ENCODE data around the gene RASSF8.

Gene RASSF8

DNA sequence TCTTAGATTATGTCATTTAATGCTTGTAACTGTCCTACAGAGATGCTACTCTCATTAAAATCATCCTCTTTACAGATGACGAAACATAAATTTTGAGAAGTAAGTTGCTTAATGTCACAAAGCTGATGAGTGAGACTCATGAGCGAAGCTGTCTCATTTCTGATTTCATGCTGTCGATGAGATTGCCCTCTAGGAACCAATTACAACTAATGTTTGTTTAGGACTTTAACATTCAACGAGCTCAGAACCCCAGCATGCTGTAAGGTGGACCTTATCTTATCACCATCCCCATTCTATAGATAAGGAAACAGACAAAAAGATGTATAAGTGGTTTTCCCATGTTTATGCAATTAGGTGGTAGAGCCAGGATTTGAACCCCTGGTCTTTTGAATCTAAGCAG, 143.3 kb downstream of the RASSF8 start:
- no peak overlapping the region for H3K4me3 ChIP-seq (ENCODE audit: low read depth, low read length)
- no peak overlapping the region for H2AFZ ChIP-seq (ENCODE audit: low read length, unreplicated experiment)
- H3K27ac ChIP-seq (ENCODE audit: low read depth, low read length): no peak overlapping the region
- no peaks in the 10 kb centered on the region for H3K36me3 ChIP-seq (ENCODE audit: insufficient read depth, low read length)
- H3K4me1 ChIP-seq (ENCODE audit: control insufficient read depth, insufficient read depth, low read length, unreplicated experiment): peaks cover 4% of the 10 kb centered on the region
- H3K79me2 ChIP-seq (ENCODE audit: control insufficient read depth, insufficient read depth, low read length, unreplicated experiment): no peaks in the 10 kb centered on the region
- H3K27me3 ChIP-seq (ENCODE audit: insufficient read depth, low read length): no peaks in the 10 kb centered on the region

GRCh38 chr12:26102953-26103352, 144.5 kb downstream of the RASSF8 start:
- H3K36me3 ChIP-seq (ENCODE audit: insufficient read depth, low read length): no peaks in the 10 kb centered on the region
- no peaks in the 10 kb centered on the region for H3K79me2 ChIP-seq (ENCODE audit: control insufficient read depth, insufficient read depth, low read length, unreplicated experiment)
- H3K4me3 ChIP-seq (ENCODE audit: low read depth, low read length): no peak overlapping the region
- no peak overlapping the region for H2AFZ ChIP-seq (ENCODE audit: low read length, unreplicated experiment)
- H3K4me1 ChIP-seq (ENCODE audit: control insufficient read depth, insufficient read depth, low read length, unreplicated experiment): no peaks in the 10 kb centered on the region
- no peak overlapping the region for H3K27ac ChIP-seq (ENCODE audit: low read depth, low read length)
- H3K27me3 ChIP-seq (ENCODE audit: insufficient read depth, low read length): no peaks in the 10 kb centered on the region

GRCh38 chr12:26106347-26106746, 147.9 kb downstream of the RASSF8 start:
- Histone ChIP-seq H3K27ac (ENCODE audit: low read depth, low read length) (no peak overlapping the region), H3K4me3 (ENCODE audit: low read depth, low read length) (no peak overlapping the region), H2AFZ (ENCODE audit: low read length, unreplicated experiment) (no peak overlapping the region), H3K4me1 (ENCODE audit: control insufficient read depth, insufficient read depth, low read length, unreplicated experiment) (no peaks in the 10 kb centered on the region), H3K36me3 (ENCODE audit: insufficient read depth, low read length) (no peaks in the 10 kb centered on the region), H3K27me3 (ENCODE audit: insufficient read depth, low read length) (no peaks in the 10 kb centered on the region), H3K79me2 (ENCODE audit: control insufficient read depth, insufficient read depth, low read length, unreplicated experiment) (no peaks in the 10 kb centered on the region)

DNA sequence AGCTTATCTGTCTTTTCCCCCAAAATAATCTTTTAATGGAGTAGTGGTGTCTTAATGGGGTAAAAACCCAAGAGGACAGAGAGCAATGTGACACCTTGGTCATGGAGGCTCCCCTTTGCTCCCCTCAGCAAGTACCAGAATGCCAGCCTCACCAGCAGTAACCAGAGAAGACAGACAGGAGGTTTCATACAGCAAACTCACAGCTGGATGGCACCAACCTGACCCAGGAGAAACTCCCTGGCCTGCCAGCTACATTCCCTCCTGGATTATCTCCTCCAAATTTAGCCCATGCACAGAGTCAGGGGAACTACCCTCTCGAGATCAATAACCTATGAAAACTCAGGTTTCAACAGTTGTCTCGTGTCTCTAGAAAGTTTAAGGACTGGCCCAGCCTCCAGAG, 150.4 kb downstream of the RASSF8 start:
- no peaks in the 10 kb centered on the region for H3K36me3 ChIP-seq (ENCODE audit: insufficient read depth, low read length)
- no peaks in the 10 kb centered on the region for H3K79me2 ChIP-seq (ENCODE audit: control insufficient read depth, insufficient read depth, low read length, unreplicated experiment)
- H3K4me1 ChIP-seq (ENCODE audit: control insufficient read depth, insufficient read depth, low read length, unreplicated experiment): peaks cover 12% of the 10 kb centered on the region
- no peak overlapping the region for H2AFZ ChIP-seq (ENCODE audit: low read length, unreplicated experiment)
- no peak overlapping the region for H3K27ac ChIP-seq (ENCODE audit: low read depth, low read length)
- H3K4me3 ChIP-seq (ENCODE audit: low read depth, low read length): no peak overlapping the region
- H3K27me3 ChIP-seq (ENCODE audit: insufficient read depth, low read length): no peaks in the 10 kb centered on the region

GRCh38 chr12:26109343-26109881, 150.9 kb downstream of the RASSF8 start:
- Histone ChIP-seq H3K27me3 (ENCODE audit: insufficient read depth, low read length) (no peaks in the 10 kb centered on the region), H2AFZ (ENCODE audit: low read length, unreplicated experiment) (no peak overlapping the region), H3K36me3 (ENCODE audit: insufficient read depth, low read length) (no peaks in the 10 kb centered on the region), H3K4me3 (ENCODE audit: low read depth, low read length) (no peak overlapping the region), H3K4me1 (ENCODE audit: control insufficient read depth, insufficient read depth, low read length, unreplicated experiment) (peaks cover 12% of the 10 kb centered on the region), H3K79me2 (ENCODE audit: control insufficient read depth, insufficient read depth, low read length, unreplicated experiment) (no peaks in the 10 kb centered on the region), H3K27ac (ENCODE audit: low read depth, low read length) (no peak overlapping the region)

DNA sequence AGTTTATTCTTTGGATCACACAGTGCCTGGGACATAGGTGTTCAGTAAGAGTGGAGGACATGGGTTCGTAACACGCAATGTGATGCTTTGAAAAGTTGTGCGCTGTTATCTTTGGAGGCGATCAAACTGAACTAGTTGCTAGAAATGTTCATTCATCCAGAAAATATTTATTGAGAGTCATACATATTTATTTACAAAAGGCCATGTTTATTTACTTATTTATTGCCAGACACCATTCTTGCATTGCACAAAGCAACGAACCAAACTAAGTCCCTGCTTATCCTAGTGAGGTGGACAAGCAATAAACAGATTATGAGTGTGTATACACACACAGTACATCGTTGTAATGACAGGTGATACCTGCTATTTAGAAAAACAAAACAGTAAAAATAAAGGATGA, 153.8 kb downstream of the RASSF8 start:
- no peaks in the 10 kb centered on the region for H3K27me3 ChIP-seq (ENCODE audit: insufficient read depth, low read length)
- no peak overlapping the region for H3K27ac ChIP-seq (ENCODE audit: low read depth, low read length)
- no peaks in the 10 kb centered on the region for H3K79me2 ChIP-seq (ENCODE audit: control insufficient read depth, insufficient read depth, low read length, unreplicated experiment)
- H3K36me3 ChIP-seq (ENCODE audit: insufficient read depth, low read length): no peaks in the 10 kb centered on the region
- H2AFZ ChIP-seq (ENCODE audit: low read length, unreplicated experiment): no peak overlapping the region
- no peak overlapping the region for H3K4me3 ChIP-seq (ENCODE audit: low read depth, low read length)
- H3K4me1 ChIP-seq (ENCODE audit: control insufficient read depth, insufficient read depth, low read length, unreplicated experiment): peaks cover 17% of the 10 kb centered on the region

DNA sequence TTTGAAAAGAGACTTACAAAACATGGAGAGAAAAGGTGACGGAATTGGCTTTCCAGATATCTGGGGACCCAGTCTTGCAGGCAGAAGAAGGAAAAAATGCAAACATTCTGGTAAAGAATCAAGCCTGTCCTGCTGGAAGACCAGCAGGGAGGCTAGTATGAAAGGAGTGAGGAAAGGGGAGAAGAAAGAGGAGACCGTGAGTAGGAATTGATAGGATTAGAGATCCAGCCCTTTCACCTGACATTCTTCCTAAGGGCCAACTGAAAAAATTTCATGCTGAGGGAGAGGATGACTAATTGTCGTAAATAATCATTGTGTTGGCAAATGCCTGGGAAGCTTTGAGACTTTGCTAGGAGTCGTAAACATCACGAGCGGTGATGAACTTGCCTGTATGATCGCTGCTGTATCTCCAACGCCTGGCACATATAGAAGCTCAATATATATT, 154.2 kb downstream of the RASSF8 start:
- H3K4me3 ChIP-seq (ENCODE audit: low read depth, low read length): no peak overlapping the region
- no peaks in the 10 kb centered on the region for H3K36me3 ChIP-seq (ENCODE audit: insufficient read depth, low read length)
- no peak overlapping the region for H2AFZ ChIP-seq (ENCODE audit: low read length, unreplicated experiment)
- no peaks in the 10 kb centered on the region for H3K79me2 ChIP-seq (ENCODE audit: control insufficient read depth, insufficient read depth, low read length, unreplicated experiment)
- no peaks in the 10 kb centered on the region for H3K27me3 ChIP-seq (ENCODE audit: insufficient read depth, low read length)
- no peak overlapping the region for H3K27ac ChIP-seq (ENCODE audit: low read depth, low read length)
- H3K4me1 ChIP-seq (ENCODE audit: control insufficient read depth, insufficient read depth, low read length, unreplicated experiment): peaks cover 17% of the 10 kb centered on the region

- H3K27me3 ChIP-seq (ENCODE audit: insufficient read depth, low read length): no peaks in the 10 kb centered on the region
- peaks cover 17% of the 10 kb centered on the region for H3K4me1 ChIP-seq (ENCODE audit: control insufficient read depth, insufficient read depth, low read length, unreplicated experiment)
- peak overlapping the region; percentile 97 for H2AFZ ChIP-seq (ENCODE audit: low read length, unreplicated experiment)
Measured at GRCh38 chr12:26113181-26113654, 154.7 kb downstream of the RASSF8 start.

DNA sequence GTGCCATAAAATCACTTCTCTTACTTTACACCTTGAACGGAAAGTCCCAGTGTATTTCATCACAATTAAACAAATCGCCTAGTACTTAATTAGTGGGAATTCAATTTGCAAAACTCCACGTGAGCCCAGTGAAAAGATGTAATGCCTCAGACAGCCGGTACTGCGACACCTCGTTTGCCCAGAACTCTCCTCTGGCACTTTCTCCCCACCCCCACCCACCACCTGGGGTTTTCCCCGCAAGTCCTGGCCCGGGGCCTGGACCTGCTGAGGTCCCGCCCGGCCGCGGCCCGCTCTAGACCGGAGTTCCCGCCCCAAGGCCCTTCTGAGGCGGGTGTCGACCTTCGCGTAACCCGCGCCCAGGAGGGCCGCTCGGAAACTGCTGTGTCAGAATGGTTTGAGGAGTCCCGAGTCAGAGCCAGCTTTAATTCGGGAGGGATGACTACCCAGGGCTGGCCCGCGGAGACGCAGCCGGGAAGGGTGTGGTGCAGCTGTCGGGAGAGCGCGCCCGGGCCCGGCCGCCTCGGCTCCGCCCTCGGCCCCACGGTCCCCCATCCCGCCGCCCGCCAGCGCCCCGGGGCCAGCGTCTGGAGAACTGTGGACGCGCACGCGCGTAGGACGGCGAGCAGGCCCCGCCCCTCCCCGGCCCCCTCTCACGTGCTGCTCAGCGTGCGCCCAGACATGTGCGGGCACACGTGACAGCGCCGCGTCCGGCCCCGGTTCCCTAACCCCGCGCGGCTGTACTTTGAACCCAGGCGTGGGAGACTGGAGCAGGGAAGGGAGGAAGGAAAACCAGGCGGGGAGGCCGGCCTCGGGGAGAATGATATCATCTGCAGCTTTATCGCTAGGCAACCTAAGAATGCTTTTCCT, 155.6 kb downstream of the RASSF8 start:
- no peaks in the 10 kb centered on the region for H3K36me3 ChIP-seq (ENCODE audit: insufficient read depth, low read length)
- no peaks in the 10 kb centered on the region for H3K27me3 ChIP-seq (ENCODE audit: insufficient read depth, low read length)
- no peaks in the 10 kb centered on the region for H3K79me2 ChIP-seq (ENCODE audit: control insufficient read depth, insufficient read depth, low read length, unreplicated experiment)
- peak overlapping the region; percentile 85 for H3K27ac ChIP-seq (ENCODE audit: low read depth, low read length)
- H3K4me1 ChIP-seq (ENCODE audit: control insufficient read depth, insufficient read depth, low read length, unreplicated experiment): peaks cover 17% of the 10 kb centered on the region
- peak overlapping the region; percentile 83 for H3K4me3 ChIP-seq (ENCODE audit: low read depth, low read length)
- peak overlapping the region; percentile 97 for H2AFZ ChIP-seq (ENCODE audit: low read length, unreplicated experiment)

More at GRCh38 chr12:26113181-26113654, 154.7 kb downstream of the RASSF8 start:
- Histone ChIP-seq H3K36me3 (ENCODE audit: insufficient read depth, low read length) (no peaks in the 10 kb centered on the region), H3K27ac (ENCODE audit: low read depth, low read length) (peak overlapping the region; percentile 85; the same call in 1 of the 2 replicates), H3K79me2 (ENCODE audit: control insufficient read depth, insufficient read depth, low read length, unreplicated experiment) (no peaks in the 10 kb centered on the region), H3K4me3 (ENCODE audit: low read depth, low read length) (peak overlapping the region; percentile 83)

GRCh38 chr12:26114720-26115401, 156.4 kb downstream of the RASSF8 start:
- peak overlapping the region; percentile 66 for H2AFZ ChIP-seq (ENCODE audit: low read length, unreplicated experiment)
- H3K27me3 ChIP-seq (ENCODE audit: insufficient read depth, low read length): no peaks in the 10 kb centered on the region
- H3K4me1 ChIP-seq (ENCODE audit: control insufficient read depth, insufficient read depth, low read length, unreplicated experiment): peaks cover 17% of the 10 kb centered on the region
- H3K36me3 ChIP-seq (ENCODE audit: insufficient read depth, low read length): no peaks in the 10 kb centered on the region
- H3K4me3 ChIP-seq (ENCODE audit: low read depth, low read length): peak overlapping the region; percentile 83
- no peaks in the 10 kb centered on the region for H3K79me2 ChIP-seq (ENCODE audit: control insufficient read depth, insufficient read depth, low read length, unreplicated experiment)
- H3K27ac ChIP-seq (ENCODE audit: low read depth, low read length): peak overlapping the region; percentile 85; the same call in 1 of the 2 replicates
